OCI-LY1 (cell line): ENCODE data around the gene TRMT44.

Experiments
- H2AFZ ChIP-seq: fragments of 200-600 bp; sonication (generic), shearing (Covaris generic); 2 replicates; pipeline ENCODE4 v1.6.0; 2014; ENCODE audit warnings: antibody characterized with exemption, mild to moderate bottlenecking, low read length
- H3F3A ChIP-seq: fragments of 200-600 bp; sonication (generic), shearing (Covaris generic); 2 replicates; pipeline ENCODE4 v1.6.0; 2014; ENCODE audit warnings: mild to moderate bottlenecking, antibody characterized with exemption, low read length, moderate library complexity; ENCODE audit not compliant: insufficient read depth
- H3K27ac ChIP-seq: fragments of 200-600 bp; sonication (generic); 2 replicates; pipeline ENCODE4 v1.5.1; 2014; ENCODE audit warnings: low read length, mixed run types, mild to moderate bottlenecking, low read depth; ENCODE audit not compliant: poor library complexity, severe bottlenecking
- H3K27me3 ChIP-seq: fragments of 200-600 bp; sonication (generic); 2 replicates; pipeline ENCODE4 v1.6.0; 2014; ENCODE audit warnings: antibody characterized with exemption, mild to moderate bottlenecking, low read length, moderate library complexity; ENCODE audit not compliant: insufficient read depth
- H3K36me3 ChIP-seq: fragments of 200-600 bp; sonication (generic); 2 replicates; pipeline ENCODE4 v1.6.1; 2014; ENCODE audit warnings: mild to moderate bottlenecking, antibody characterized with exemption, low read length, moderate library complexity, mixed read lengths; ENCODE audit not compliant: insufficient read depth
- H3K4me1 ChIP-seq: fragments of 200-600 bp; sonication (generic); 2 replicates; pipeline ENCODE4 v1.5.1; 2014; ENCODE audit warnings: mild to moderate bottlenecking, low read length, moderate library complexity; ENCODE audit not compliant: insufficient read depth, severe bottlenecking
- H3K4me2 ChIP-seq: fragments of 200-600 bp; sonication (generic), shearing (Covaris generic); 2 replicates; pipeline ENCODE4 v1.6.1; 2014; ENCODE audit warnings: low read length
- H3K4me3 ChIP-seq: fragments of 200-600 bp; sonication (generic); 2 replicates; pipeline ENCODE4 v1.5.1; 2014; ENCODE audit warnings: low read length, low read depth, mild to moderate bottlenecking, mixed read lengths; ENCODE audit not compliant: poor library complexity, severe bottlenecking
- H3K79me2 ChIP-seq: fragments of 200-600 bp; shearing (Covaris generic); 2 replicates; pipeline ENCODE4 v1.6.1; 2016; ENCODE audit warnings: mixed run types, low read length, mixed read lengths; ENCODE audit not compliant: insufficient read depth
- H3K9ac ChIP-seq: fragments of 200-600 bp; sonication (generic), shearing (Covaris generic); 2 replicates; pipeline ENCODE4 v1.6.1; 2014; ENCODE audit warnings: mild to moderate bottlenecking, low read length, mixed read lengths
- H3K9me2 ChIP-seq: fragments of 200-600 bp; sonication (generic), shearing (Covaris generic); 2 replicates; pipeline ENCODE4 v1.6.1; 2014; ENCODE audit warnings: low read depth, mild to moderate bottlenecking, low read length, mixed read lengths
- H3K9me3 ChIP-seq: fragments of 200-600 bp; shearing (Covaris generic); 2 replicates; pipeline ENCODE4 v1.6.1; 2014; ENCODE audit warnings: low read length, mixed read lengths
- H4K20me1 ChIP-seq: fragments of 200-600 bp; sonication (generic), shearing (Covaris generic); 2 replicates; pipeline ENCODE4 v1.6.0; 2016; ENCODE audit warnings: mild to moderate bottlenecking, low read length; ENCODE audit not compliant: insufficient read depth
- EZH2 ChIP-seq: fragments of 200-600 bp; sonication (generic), shearing (Covaris generic); IDR thresholded peaks from 2 replicates; pipeline ENCODE4 v1.8.0; 2017; ENCODE audit warnings: borderline replicate concordance, mixed run types, mild to moderate bottlenecking, antibody characterized with exemption, low read length, moderate library complexity, mixed read lengths
- TF ChIP-seq, protein P1 (sequence below): fragments of 200-600 bp; sonication (generic), shearing (Covaris generic); IDR thresholded peaks from 2 replicates; pipeline ENCODE4 v1.5.1; 2017; ENCODE audit warnings: mild to moderate bottlenecking, antibody characterized with exemption, low read length, moderate library complexity, mixed read lengths

The TRMT44 gene

DNA sequence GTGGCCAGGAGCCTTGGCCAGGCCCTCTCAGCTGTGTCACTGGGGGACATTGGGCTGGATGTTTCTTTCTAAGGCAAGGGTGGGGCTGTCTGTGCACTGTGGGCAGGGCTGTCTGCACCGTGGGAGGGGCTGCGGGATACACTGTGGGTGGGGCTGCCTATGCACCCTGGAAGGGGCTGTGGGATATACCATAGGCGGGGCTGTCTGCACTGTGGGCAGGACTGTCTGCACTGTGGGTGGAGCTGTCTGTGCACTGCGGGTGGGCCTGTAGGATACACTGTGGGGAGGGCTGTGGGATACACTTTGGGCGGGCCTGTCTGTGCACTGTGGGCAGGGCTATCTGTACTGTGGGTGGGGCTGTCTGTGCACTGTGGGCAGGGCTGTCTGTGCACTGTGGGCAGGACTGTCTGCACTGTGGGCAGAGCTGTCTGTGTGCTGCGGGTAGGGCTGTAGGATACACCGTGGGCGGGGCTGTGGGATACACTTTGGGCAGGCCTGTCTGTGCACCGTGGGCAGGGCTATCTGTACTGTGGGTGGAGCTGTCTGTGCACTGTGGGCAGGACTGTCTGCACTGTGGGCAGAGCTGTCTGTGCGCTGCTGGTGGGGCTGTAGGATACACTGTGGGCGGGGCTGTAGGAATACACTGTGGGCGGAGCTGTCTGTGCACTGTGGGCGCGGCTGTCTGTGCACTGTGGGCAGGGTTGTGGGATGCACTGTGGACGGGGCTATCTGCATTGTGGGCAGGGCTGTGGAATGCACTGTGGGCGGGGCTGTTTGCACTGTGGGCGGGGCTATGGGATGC, 31.1 kb upstream of the TRMT44 start:
- no peaks in the 10 kb centered on the region for H3K4me1 ChIP-seq
- H3K27ac ChIP-seq: no peak overlapping the region
- H3F3A ChIP-seq: no peaks in the 10 kb centered on the region
- no peaks in the 10 kb centered on the region for H4K20me1 ChIP-seq
- no peak overlapping the region for H3K4me3 ChIP-seq
- TF ChIP-seq, protein P1, sequence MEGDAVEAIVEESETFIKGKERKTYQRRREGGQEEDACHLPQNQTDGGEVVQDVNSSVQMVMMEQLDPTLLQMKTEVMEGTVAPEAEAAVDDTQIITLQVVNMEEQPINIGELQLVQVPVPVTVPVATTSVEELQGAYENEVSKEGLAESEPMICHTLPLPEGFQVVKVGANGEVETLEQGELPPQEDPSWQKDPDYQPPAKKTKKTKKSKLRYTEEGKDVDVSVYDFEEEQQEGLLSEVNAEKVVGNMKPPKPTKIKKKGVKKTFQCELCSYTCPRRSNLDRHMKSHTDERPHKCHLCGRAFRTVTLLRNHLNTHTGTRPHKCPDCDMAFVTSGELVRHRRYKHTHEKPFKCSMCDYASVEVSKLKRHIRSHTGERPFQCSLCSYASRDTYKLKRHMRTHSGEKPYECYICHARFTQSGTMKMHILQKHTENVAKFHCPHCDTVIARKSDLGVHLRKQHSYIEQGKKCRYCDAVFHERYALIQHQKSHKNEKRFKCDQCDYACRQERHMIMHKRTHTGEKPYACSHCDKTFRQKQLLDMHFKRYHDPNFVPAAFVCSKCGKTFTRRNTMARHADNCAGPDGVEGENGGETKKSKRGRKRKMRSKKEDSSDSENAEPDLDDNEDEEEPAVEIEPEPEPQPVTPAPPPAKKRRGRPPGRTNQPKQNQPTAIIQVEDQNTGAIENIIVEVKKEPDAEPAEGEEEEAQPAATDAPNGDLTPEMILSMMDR: no peak
- no peak for TF ChIP-seq EZH2
- H3K9me2 ChIP-seq: no peaks in the 10 kb centered on the region
- H3K9me3 ChIP-seq: no peaks in the 10 kb centered on the region
- no peak overlapping the region for H3K4me2 ChIP-seq
- H3K27me3 ChIP-seq: no peaks in the 10 kb centered on the region
- peaks cover 13% of the 10 kb centered on the region for H3K36me3 ChIP-seq
- H3K79me2 ChIP-seq: no peaks in the 10 kb centered on the region
- no peak overlapping the region for H3K9ac ChIP-seq
- H2AFZ ChIP-seq: no peak overlapping the region

DNA sequence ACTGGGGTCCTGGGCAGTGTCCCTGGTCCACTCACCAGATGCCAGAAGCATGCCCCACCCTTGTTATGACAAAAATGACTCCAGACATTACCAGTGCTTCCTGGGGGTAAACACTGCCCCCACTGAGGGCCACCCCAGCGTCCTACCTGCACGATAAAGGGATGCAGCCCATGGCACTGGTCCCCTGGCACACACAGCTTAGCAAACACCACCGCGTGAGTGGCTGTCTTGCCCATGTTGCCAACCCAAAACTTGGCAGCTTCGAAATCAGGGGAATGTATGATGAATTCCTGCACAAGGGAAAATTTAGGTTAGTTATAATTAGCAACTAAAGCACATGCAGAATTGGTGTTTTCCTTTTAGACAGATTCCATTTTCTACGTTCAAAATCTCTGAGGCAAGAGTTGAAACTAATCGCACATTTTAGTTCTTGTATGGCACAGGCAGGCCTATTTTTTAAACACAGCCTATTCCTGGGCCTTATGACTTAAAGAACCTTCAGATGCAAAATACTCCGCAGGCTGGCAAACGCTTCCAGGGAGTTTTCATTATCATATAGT, 30.4 kb upstream of the TRMT44 start:
- no peak overlapping the region for H3K9ac ChIP-seq
- no peaks in the 10 kb centered on the region for H3K9me2 ChIP-seq
- H3K27me3 ChIP-seq: no peaks in the 10 kb centered on the region
- no peaks in the 10 kb centered on the region for H3K4me1 ChIP-seq
- no peaks in the 10 kb centered on the region for H3F3A ChIP-seq
- no peak overlapping the region for H3K27ac ChIP-seq
- H2AFZ ChIP-seq: no peak overlapping the region
- H4K20me1 ChIP-seq: no peaks in the 10 kb centered on the region
- H3K79me2 ChIP-seq: no peaks in the 10 kb centered on the region
- H3K4me3 ChIP-seq: no peak overlapping the region
- H3K4me2 ChIP-seq: no peak overlapping the region
- peaks cover 12% of the 10 kb centered on the region for H3K36me3 ChIP-seq
- TF ChIP-seq EZH2: no peak
- TF ChIP-seq, protein P1: no peak
- H3K9me3 ChIP-seq: no peaks in the 10 kb centered on the region

DNA sequence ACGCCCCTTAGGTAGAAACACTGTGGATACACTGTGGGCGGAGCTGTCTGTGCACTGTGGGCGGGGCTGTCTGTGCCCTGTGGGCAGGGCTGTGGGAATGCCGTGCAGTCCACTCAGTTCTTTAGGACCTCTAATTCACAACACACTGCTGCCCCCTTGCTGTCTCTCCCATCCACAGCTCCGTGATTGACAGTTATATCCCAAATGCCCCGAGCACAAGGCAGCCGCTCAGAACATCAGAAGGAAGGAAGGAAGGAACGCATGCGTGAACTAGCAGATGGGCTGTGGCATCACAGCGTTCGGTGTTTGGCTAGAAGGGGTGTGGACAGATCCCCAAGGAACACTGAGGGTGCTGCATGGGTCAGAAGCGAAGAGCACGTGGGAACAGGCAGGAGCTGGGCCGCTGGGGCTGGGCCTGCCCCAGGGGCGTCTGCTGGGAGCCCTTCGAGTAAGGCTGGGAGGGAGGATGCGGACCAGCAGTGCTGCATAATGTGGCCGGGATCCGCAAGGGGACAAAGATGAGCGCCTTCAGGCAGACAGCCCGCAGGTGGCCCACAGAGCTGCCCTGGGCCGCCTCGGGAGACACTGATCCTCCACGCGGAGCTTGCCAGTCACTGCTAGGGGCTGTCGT, 29.8 kb upstream of the TRMT44 start:
- Histone ChIP-seq H3K79me2 (no peaks in the 10 kb centered on the region), H3K27ac (no peak overlapping the region), H3K27me3 (no peaks in the 10 kb centered on the region), H4K20me1 (no peaks in the 10 kb centered on the region), H3K4me2 (no peak overlapping the region), H3K4me3 (no peak overlapping the region), H3K9me2 (no peaks in the 10 kb centered on the region), H2AFZ (no peak overlapping the region), H3K4me1 (no peaks in the 10 kb centered on the region), H3K9ac (no peak overlapping the region), H3F3A (no peaks in the 10 kb centered on the region), H3K36me3 (peaks cover 6% of the 10 kb centered on the region), H3K9me3 (no peaks in the 10 kb centered on the region)
- TF ChIP-seq, protein P1: peak; percentile 12; the same call in 1 of the 2 replicates
- TF ChIP-seq EZH2: no peak
